Activated CD4-positive, alpha-beta T cell treated with anti-CD3 and anti-CD28 coated beads, Interleukin-2, Interleukin-6, amounts not matched to agents 100 ng/mL and 50 ng/mL, durations not matched to agents 16 hours and 8 hours (primary cell): ENCODE results near the gene MARCHF10.

Source experiments
- DNase-seq: peaks from one replicate; pipeline ENCODE4 v3.0.0-alpha.2; 2020

MARCHF10 gene

DNA sequence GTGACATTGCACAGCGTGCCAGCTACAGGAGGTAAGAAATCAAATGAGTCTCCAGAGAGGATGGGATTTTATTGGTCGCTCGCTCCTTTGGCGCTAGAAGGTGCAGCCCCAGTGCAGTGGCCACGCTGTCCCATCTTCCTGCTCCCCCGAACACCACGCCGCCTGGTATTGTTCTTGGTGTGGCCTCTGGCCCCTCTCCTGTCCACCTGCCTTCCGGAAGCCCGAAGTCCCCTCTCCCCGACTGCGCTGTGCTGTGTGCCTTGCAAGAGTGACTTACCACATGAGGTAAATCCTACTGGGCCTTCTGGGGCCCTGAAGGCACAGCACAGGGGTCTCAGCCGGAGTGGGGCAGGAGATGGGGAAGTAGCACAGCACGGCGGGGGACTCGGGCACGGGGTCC is 58.2 kb downstream of the MARCHF10 start:
- no peak for DNase-seq

DNA sequence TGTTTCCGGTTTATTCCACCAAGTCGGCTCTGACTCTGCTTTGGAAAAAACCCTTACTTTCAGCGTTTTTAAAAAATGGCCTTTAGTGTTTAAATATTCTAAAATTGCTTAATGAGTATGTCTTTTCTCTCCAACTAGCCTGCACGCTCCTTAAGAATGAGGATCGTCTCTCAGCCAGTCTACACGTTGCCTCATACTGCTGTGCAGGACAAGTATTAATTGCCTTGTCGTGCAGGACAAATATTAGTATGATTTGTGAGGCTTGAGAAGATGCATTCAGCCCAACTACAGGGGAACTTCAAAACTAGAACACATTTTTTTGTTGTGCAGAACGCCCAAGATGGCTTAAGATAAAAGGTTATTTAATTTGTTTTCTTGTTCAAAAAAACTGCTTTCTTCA is 61.2 kb downstream of the MARCHF10 start:
- DNase-seq: no peak

DNA sequence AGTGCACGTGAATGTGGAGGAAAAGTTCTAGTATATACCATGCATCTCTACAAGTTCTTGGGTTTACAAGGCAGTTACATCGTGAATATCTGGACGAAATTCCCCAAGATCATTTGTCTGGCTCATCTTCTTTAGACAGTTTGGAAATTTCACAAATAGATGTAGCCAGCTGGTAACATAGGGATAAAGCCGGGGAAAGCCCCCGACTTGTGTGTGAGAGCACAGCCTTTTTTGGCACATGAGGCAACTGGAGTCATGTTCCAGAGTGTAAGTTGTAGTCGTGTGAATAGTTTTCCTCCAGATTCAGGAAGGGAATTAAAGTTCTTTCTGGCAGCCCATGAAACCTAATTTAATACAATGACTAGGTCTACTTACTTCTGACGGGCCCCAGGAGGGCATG is 62.3 kb downstream of the MARCHF10 start:
- no peak for DNase-seq

DNA sequence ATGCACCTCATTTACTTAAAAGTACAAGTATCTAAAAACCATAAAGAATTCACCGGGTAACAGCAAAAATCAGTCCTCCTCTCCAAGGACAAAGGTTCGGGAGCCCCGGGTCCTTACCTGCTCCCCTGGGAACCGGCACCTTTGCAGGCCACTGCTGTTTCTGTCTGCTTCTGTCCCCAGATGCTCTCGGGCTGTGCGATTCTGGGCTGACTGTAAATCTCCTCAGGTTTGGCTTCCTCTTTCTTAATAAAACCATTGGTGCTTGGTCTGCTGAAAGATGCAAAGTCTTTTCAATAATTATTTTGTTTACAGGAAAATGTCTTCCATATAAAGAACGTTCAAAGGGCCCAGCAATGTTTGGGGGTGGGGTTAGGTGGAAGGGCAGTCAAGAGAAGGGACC is 63.9 kb downstream of the MARCHF10 start:
- no peak for DNase-seq

DNA sequence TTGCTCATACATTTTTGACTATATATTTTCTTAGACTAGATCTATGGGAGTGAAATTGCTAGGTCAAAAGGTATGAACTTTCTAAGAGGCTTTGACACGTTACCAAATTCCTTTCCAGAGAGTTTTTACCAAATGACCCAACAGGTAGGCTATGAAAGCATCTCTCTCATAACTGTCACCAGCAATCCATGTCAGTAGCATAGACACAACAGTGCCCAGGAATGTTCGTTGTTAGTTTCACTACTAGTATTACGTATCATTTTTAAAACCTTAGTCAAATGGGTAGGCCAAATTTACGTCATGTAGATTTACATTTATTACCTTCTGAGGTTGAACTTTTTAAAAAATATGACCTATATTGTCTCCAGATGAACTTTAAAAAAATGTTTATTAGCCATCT is 66.8 kb downstream of the MARCHF10 start:
- DNase-seq: peak; percentile 60

DNA sequence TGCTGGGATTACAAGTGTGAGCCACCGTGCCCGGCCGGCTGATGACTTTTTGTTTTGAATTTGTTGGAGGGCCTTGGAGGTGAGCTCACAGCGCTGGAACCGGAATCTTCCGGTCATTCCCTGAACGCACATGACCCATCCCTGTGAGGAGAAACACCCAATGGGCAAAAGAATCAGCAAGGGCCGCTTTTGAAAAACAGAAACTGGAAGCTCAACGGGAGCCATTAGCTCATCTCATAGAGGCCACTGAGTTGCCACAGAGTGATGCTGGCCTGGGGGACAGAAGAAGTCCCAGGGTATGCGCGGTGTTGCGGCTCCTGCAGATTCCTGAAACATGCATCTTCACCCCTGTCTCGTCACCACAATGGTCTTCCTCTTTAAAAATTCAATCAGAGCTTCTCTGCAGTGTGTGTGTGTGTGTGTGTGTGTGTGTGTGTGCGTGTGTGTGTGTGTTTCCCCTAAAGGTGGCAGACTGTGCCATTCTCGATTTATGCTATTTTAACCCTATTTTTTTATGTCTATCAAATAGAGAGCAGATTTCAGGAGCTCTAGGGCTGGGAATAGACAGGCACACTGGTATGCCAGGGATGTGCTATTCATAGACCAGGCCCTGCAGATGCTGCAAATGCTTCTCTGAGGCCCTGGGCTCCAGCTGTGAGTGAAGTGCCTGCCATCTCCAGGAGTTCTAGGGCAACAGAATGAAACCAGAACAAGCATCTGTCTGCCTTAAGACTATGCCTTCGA is 68.3 kb downstream of the MARCHF10 start:
- DNase-seq: no peak

DNA sequence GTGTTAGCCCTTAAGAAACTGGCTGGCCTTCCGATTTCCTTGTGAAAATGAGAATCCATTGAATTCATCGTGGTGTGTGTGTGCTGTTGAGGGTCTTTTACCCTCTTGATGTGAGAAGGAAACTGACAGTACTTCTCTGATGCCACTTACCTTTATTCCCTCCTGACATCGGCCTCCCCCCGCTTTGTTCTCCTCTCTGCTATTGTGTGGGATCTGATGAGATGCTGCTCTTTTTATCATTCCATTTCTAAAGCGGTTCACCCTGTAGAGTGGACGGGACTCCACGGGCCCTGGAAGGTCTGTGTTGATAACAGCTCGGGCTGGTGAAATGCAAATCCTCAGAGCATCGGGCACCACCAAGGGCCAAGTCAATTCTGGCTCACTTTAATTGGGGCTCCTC is 69.8 kb downstream of the MARCHF10 start:
- no peak for DNase-seq

DNA sequence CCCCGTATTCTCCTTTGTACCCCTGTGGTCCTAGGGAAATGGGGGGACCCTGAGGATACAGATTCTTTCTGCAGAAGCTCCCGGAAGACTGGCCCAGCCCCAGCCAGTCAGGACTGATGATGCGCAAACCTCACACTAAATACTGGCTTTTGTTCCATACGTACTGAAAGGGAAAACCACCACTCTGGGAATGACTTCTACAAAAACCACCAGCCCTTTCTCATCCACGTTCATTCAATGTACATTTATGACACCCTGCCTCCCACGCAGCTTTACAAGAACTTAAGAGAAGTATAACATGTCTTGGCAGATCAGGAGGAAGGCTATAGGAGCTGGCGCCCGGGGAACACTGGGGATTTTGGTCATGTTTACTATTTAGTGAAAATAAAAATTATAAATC is 70.6 kb downstream of the MARCHF10 start:
- DNase-seq: peak; percentile 45

DNA sequence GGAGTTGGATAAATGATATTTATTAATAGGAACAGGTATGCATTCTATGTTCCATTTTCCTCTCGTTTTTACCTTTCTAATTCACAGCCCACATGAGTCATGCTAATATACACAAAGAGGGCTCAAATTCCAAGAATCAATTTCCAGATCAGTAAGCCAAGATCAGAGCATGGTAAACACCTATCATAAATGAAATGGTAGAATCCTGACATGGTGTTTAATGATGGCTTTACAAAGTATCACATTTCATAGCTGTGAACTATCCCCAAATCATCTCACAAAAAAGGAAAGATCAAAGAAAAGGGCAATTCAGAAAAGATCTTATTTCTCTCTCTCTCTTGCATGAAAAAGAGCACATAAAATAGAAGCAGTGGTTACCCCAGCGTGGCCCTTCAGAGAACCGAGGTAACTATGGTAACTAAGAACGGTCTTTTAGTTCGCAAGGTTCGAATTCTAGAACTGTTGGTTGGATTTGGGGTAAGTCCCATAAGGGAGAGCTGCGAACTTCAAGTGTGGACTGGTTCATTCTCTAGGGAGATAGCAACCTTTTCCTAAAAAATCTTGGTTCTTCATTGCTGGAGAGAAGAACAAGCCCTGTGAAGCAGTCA is 73.0 kb downstream of the MARCHF10 start:
- no peak for DNase-seq

DNA sequence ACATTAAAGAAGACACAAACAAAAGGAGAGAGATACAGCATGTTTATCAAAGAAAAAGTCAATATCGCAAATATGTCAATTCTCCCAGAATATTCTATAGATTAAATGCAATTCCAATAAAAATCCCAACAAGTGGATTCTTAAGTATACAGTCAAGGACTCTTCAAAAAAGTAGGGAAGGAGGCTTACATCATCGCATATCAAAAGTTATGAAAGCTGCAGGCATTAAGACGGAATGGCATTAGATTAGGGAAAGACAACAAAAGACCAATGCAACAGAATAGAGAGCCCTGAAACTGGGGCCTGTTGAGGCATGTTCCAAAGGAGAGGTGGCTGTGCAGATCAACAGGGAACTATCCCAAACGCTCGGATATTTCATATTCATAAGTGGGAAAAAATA is 76.0 kb downstream of the MARCHF10 start:
- DNase-seq: no peak

DNA sequence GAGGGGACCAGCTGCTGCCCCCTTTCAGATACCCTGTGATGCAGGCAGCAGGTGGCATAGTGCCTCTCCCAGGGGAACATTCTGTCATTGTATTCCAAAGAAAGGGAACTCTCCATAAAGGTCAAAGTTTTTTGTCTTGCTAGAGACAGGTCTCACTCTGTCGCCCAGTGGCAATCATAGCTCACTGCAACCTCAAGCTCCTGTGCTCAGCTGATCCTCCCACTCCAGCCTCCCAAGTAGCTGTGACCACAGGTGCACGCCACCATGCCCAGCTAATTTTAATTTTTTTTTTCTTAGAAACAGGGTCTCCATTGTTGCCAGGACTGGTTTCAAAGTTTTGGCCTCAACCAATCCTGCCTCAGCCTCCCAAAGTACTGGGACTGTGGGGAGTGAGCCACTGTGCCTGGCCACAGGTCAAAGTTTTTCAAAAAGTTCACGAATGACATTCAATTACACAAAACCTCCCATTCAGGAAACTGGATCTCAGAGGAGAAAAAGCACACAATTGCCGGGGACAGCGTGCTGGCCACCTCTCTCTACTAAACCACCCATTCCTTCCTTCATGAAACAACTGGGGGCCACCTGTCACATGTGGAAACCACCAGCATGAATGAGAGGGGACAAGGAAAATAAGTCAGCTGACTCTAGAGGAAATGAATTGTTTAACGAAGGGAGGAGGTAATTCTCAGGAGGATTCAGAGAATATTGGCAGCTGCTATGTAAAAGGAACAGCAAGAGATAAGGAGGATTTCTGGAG is 80.0 kb downstream of the MARCHF10 start:
- DNase-seq: no peak

DNA sequence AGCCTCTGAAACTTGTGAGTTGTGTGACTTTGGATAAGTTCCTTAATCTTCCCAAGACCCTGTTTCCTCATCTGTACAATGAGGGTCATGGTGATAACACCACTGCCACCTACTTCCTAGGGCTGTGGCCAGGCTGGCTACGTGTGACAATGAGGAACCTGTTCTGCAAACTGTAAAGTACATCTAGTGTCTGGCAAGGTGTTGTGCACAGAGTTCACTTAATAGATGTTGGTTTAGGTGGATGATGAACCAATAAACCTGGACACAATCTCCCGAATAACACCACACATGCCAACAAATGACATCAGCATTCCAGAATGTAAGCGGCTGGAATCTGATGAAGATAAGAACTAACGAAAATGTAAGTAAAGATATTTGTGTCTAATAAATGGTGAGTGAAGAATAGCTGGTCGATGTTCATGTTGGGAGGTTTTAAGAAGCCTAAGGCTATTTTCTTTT is 82.3 kb downstream of the MARCHF10 start:
- DNase-seq: no peak

DNA sequence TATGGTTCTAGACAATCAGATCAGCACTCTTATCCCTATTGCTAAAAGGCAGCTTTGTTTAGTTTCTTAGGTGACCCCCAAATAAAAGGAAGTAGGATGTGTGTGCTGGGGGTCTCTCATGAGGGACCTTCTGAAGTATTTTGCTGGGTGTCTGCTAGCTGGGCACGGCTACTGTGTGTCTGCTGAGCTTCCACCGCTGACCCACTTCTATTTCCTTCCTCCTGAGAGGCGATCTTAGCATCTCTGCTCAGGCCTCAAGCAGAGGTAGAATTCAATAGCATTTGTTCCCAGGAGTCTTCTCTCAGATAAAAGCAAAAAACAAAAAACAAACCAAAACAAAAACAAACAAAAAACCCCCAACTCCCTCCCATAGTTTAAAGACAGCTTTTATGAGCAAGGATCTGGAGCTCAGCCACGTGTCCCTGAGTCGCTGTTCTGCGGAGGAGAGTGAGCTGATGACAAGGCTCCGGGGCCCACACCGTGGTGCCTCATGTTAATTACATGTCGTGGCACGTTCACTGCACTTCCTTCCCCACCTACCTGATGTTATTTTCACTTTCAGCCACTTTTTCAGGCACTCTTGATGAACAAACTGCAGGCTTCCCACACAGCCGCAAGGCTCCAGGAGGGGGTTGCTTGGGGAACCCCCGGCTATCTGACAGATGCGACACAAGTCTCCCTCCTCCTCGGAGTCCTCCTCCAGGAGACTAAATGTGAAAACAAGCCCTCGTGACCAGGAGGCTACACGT is 83.5 kb downstream of the MARCHF10 start:
- DNase-seq: peak; percentile 89

DNA sequence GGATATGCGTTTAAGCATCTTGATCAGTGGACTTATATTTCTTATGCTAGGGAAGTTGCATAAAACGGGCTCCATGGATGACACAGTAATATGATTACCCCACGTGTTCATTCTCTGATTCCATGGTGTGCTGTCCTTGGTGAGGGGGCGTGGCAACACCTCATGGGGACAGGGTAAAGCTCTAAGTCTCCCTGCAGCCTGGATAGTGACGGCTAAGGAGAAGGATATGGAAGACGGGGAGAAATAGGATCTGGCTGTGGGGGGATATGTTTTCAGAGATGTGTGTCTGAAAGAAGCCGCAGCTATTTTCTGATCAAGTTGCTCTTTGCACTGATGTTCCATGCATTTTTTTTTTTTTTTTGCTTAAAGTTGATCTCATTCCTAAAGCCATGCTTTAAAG is 84.3 kb downstream of the MARCHF10 start:
- DNase-seq: no peak

DNA sequence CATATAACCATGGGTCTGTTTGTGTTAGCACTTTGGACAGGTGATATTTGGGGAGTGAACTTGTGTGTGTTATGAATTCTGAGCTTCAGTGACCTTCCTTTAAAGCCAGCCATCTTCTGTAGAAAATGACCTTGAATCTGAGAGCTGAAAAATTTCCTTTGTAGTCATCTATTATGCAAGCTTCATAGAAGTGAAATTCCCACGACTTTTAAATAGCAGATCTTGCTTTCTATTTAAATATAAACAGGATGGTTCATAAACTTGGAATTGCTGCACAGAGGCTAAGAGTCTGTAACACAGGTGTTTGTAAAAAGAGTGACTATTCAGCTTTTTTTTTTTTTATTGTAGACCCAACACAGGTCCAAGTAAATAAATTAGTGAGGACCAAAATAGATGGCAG is 85.5 kb downstream of the MARCHF10 start:
- no peak for DNase-seq

DNA sequence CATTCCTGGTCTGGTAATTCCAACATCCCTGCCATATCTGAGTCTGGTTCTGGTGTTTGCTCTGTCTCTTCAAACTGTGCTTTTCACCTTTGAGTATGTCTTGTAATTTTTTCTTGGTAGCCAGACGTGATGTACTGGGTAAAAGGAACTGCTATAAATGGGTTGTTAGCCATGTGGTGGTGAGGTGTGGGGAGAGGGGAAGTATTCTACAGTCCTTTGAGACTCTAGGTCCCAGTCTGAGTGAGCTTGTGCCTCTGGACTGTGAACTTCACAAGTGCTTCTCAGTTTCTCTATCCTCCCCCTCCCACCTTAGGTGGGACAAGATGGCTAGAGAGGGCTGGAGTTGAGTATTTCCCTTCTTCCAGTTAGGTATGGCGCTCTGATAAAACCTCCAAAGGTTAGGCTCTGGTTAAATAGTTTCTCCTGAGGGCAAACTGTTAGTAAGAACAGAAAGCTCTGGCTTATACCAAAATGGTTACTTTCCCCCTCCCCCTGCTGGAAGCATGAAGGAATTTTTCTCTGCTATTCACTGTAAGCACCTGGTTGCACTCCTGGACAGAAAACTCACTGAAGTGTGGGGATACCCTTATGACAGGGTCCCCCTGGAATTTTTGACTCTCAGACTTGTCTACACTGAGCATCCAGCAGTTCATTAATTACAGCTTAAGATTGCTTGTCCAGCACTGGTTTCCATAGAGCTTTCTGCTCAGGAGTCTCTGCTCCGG is 87.8 kb downstream of the MARCHF10 start:
- DNase-seq: no peak

DNA sequence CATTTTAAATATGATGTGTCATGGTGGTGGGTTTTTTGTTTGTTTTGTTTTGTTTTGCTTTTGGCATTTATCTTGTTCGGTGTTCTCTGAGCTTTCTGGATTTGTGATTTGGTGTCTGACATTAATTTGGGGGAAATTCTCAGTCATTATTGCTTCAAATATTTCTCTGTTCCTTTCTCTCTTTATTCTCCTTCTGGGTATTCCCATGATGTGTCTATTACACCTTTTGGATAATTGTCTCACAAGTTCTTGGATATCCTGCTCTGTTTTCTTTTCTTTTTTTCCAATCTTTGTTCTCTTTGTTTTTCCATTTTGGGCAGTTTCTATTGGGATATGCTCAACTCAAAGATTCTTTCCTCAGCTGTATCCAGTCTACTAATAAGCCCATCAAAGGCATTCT is 88.5 kb downstream of the MARCHF10 start:
- no peak for DNase-seq

DNA sequence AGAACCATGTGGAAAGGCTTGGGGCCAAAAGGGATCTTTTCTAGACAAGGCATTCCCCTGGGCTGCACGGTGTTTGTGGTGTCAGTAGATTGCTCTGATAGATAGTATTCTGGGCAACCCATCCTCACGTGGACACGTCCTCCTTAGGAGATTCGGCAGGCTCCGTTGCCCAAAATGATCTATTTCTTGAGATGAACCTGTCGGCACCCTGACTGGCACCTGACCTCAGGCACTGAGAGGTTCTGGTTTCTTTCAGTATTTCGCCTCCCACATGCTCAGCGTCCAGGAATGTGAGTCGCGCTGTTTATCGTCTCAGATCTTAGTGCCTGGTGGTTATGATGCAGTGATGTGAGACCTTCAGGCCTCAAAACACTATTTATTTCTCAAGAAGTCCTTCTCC is 89.7 kb downstream of the MARCHF10 start:
- peak; percentile 11 for DNase-seq

DNA sequence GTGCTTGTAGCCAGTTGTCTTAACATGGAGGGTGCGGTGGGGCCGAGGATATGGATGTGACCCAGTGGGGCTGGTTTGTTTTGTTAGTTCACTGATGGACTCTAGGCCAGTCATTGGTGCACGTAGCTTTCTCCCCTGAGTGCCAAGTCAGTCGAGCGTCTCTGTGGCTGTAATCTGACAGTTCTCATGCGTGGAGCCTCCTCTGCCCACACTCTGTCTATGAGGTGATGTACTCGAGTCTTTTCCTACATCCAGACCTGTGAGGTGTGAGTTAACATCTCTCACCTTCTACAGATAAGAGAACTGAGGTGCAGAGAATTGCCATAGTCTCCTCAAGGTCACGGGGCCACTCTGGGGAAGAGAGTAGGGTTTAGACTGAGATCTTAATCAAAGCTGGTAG is 90.2 kb downstream of the MARCHF10 start:
- DNase-seq: no peak

DNA sequence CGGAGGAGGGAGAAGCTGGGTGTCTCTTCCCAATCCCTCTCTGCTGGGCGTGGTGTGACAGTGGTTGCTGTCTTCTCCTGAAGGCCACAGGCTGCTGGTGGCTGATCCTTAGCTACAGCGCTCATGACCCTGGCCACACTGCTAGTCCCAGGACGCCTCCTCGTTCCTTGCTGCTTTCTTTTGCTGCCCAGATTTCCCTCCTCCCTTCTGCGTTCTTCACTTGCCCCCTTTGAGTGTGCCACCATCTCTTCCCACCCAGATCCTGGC is 90.6 kb downstream of the MARCHF10 start:
- no peak for DNase-seq

DNA sequence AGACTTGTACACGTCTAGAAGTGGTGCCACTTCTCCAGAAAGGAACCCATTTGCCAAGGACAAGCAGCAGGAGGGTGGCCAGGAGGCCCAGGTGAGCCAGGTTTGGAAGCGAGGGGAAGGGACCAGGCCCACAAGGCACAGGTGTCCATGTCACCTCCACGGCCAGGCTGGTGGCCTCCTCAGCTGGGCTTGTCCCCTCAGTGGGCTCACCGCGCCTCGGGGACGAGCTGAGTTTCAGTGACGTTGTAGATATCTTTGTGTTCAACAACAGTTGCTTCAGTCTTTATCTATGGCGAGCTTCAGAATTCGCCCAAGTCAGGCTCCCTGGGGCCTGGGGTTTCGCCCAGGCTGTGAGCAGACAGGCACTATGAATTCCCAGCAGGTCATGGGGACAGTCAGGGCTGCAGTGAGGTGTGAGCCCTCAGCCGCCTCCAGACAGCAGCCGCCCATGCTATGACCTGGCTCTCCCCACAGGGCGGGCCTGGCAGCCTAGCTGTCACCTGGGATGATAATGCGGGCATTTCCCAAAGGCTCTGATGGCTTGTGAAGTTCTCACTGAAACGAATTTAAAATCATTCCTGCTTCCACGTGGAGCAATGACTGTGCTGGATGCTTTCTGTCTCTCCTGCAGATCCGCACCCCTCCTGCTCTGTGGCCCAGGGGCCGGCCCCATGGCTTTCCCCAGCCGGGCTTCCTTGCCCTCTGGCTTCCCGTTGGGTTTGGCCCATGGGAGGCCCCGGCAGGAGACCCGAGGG is 91.1 kb downstream of the MARCHF10 start:
- no peak for DNase-seq

DNA sequence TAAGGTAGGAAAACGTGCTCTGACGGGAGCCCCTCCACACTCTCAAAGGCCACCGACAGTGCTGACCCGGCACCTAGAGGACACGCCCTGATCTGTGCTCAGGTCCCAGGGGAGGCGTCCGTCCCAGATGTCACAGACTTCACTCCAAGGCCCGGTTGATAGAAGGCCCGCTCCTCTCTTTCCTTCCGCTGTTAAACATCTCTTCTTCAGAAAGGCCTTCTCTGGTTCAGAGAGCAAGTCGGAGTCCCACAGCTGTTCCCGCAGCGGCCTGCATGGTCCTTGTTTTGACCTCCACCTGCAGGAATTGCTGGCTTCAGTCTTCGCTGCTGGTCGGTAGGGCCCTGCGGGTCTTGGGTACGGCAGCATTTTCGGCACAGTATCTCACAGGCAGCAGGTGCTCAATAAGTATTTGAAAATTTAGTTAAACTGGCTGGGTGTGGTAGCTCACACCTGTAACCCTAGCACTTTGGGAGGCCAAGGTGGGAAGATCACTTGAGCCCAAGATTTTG is 92.2 kb downstream of the MARCHF10 start:
- no peak for DNase-seq
